ENCODE results near the gene RFXANK.

The RFXANK gene

DNA sequence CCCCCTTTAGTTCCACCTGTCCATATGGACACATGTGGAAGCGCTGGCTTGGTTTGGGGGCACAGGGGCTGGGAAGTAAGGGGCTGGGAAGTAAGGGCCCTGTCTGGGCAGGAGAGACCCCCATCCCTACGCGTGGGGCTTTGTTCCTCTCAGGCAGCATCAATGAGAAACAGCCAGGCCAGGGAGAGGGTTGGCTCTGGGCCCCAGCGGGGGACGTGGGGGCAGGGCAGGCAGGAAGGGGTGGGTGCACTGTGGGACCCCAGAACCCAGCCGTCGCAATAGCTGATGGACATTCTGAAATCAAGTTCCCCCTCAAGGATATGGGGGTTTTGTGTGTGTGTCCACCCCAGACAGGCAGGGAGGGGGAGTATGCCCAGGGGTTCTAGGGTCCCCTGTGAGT lies 20.9 kb downstream of the RFXANK start:
- ChIA-PET CTCF (interaction anchor here (0.7 kb wide), 1 partner anchor 693 kb away, joined by 3 read pairs; no protein-coding TSS in a partner anchor), POLR2A (no interaction called here)
- TF ChIP-seq ZFP41 (tag by site-specific recombination; IDR thresholded peaks at IDR 0.05; ENCODE audit: borderline replicate concordance) (no peak), KLF16 (tag by site-specific recombination; IDR thresholded peaks at IDR 0.05) (no peak), ZNF501 (tag by site-specific recombination; IDR thresholded peaks at IDR 0.05) (no peak), ZFHX2 (tag by site-specific recombination; conservative IDR thresholded peaks at IDR 0.05) (no peak), ZNF433 (tag by site-specific recombination; IDR thresholded peaks at IDR 0.05; ENCODE audit: low read depth) (no peak), HOXC10 (CRISPR knock-in tag; IDR thresholded peaks at IDR 0.05) (no peak), ZNF548 (tag by site-specific recombination; IDR thresholded peaks at IDR 0.05) (no peak), ZNF214 (tag by site-specific recombination; IDR thresholded peaks at IDR 0.05; ENCODE audit: borderline replicate concordance) (no peak)
- TF ChIP-seq, protein P1, sequence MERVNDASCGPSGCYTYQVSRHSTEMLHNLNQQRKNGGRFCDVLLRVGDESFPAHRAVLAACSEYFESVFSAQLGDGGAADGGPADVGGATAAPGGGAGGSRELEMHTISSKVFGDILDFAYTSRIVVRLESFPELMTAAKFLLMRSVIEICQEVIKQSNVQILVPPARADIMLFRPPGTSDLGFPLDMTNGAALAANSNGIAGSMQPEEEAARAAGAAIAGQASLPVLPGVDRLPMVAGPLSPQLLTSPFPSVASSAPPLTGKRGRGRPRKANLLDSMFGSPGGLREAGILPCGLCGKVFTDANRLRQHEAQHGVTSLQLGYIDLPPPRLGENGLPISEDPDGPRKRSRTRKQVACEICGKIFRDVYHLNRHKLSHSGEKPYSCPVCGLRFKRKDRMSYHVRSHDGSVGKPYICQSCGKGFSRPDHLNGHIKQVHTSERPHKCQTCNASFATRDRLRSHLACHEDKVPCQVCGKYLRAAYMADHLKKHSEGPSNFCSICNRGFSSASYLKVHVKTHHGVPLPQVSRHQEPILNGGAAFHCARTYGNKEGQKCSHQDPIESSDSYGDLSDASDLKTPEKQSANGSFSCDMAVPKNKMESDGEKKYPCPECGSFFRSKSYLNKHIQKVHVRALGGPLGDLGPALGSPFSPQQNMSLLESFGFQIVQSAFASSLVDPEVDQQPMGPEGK (tag by site-specific recombination; IDR thresholded peaks at IDR 0.05): no peak
- TF ChIP-seq, protein P2, sequence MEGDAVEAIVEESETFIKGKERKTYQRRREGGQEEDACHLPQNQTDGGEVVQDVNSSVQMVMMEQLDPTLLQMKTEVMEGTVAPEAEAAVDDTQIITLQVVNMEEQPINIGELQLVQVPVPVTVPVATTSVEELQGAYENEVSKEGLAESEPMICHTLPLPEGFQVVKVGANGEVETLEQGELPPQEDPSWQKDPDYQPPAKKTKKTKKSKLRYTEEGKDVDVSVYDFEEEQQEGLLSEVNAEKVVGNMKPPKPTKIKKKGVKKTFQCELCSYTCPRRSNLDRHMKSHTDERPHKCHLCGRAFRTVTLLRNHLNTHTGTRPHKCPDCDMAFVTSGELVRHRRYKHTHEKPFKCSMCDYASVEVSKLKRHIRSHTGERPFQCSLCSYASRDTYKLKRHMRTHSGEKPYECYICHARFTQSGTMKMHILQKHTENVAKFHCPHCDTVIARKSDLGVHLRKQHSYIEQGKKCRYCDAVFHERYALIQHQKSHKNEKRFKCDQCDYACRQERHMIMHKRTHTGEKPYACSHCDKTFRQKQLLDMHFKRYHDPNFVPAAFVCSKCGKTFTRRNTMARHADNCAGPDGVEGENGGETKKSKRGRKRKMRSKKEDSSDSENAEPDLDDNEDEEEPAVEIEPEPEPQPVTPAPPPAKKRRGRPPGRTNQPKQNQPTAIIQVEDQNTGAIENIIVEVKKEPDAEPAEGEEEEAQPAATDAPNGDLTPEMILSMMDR (tag by site-specific recombination; IDR thresholded peaks at IDR 0.05): no peak
- TF ChIP-seq, protein P3, sequence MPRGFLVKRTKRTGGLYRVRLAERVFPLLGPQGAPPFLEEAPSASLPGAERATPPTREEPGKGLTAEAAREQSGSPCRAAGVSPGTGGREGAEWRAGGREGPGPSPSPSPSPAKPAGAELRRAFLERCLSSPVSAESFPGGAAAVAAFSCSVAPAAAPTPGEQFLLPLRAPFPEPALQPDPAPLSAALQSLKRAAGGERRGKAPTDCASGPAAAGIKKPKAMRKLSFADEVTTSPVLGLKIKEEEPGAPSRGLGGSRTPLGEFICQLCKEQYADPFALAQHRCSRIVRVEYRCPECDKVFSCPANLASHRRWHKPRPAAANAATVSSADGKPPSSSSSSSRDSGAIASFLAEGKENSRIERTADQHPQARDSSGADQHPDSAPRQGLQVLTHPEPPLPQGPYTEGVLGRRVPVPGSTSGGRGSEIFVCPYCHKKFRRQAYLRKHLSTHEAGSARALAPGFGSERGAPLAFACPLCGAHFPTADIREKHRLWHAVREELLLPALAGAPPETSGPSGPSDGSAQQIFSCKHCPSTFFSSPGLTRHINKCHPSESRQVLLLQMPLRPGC (tag by site-specific recombination; IDR thresholded peaks at IDR 0.05): no peak
- H3K9me3 ChIP-seq (ENCODE audit: control insufficient read depth, insufficient read depth, low read depth, low read length): no peaks in the 10 kb centered on the region
- H3K4me3 ChIP-seq (ENCODE audit: low read depth, low read length): no peak overlapping the region
- H3K4me1 ChIP-seq (ENCODE audit: control insufficient read depth, insufficient read depth, low read length): no peaks in the 10 kb centered on the region
- no peaks in the 10 kb centered on the region for H3K36me3 ChIP-seq (ENCODE audit: control insufficient read depth in 2 of 2, insufficient read depth in 1 of 2, low read length in 2 of 2)
- H3K27ac ChIP-seq (ENCODE audit: extremely low read depth, low read depth, low read length): no peak overlapping the region

DNA sequence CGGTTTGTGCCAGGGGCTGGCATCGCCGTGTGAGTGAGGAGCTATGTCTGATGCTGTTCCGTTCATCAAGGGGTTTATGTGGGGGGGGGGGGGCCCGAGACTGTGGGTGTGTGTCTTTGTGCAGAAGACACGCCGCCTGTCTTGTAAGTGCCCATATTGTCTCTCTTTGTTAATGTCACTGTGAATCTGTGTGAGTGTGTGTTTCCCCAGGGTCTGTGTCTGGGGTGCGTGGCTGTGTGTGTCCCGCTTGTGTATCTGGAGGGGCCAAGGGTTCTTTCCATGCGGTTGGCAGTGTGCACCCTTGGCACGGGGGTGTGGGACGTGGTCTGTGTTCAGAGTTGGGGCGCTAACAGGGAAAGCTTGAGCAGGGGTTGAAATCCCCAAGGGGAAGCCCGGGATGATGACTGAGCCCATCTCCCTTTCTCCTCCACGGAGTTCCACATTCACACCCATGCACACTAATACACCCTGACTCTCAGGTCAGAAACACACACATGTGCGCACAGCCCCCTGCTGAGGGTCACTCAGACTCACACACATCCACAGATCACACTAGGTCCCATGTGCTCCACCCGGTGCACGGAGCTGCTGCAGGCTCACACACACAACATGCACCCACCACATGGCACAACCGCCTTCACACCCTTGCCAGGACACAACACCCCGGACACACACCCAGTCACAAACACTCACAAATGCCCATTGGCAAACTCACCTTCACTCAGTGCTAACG lies 21.5 kb downstream of the RFXANK start:
- Histone ChIP-seq H3K9me3 (ENCODE audit: control insufficient read depth, insufficient read depth, low read depth, low read length) (no peaks in the 10 kb centered on the region), H3K27ac (ENCODE audit: extremely low read depth, low read depth, low read length) (no peak overlapping the region), H3K36me3 (ENCODE audit: control insufficient read depth in 2 of 2, insufficient read depth in 1 of 2, low read length in 2 of 2) (no peaks in the 10 kb centered on the region), H3K4me3 (ENCODE audit: low read depth, low read length) (no peak overlapping the region), H3K4me1 (ENCODE audit: control insufficient read depth, insufficient read depth, low read length) (no peaks in the 10 kb centered on the region)
- CTCF ChIA-PET: interaction anchor here (0.7 kb wide), 1 partner anchor 692 kb away, joined by 3 read pairs; no protein-coding TSS in a partner anchor
- POLR2A ChIA-PET: interaction anchor here (0.7 kb wide), 1 partner anchor 22 kb away, joined by 3 read pairs; the partner anchor contains the start of genes BORCS8 and RFXANK
- TF ChIP-seq ZNF155 (tag by site-specific recombination; IDR thresholded peaks at IDR 0.05) (no peak), ZSCAN30 (tag by site-specific recombination; IDR thresholded peaks at IDR 0.05) (no peak), ZNF354C (tag by site-specific recombination; IDR thresholded peaks at IDR 0.05; ENCODE audit: borderline replicate concordance, low read depth) (no peak), SP7 (tag by site-specific recombination; IDR thresholded peaks at IDR 0.05) (no peak), GLI2 (tag by site-specific recombination; IDR thresholded peaks at IDR 0.05; ENCODE audit: borderline replicate concordance, low read depth) (no peak), ZNF133 (tag by site-specific recombination; IDR thresholded peaks at IDR 0.05) (no peak), ZBTB17 (tag by site-specific recombination; IDR thresholded peaks at IDR 0.05) (no peak)
- TF ChIP-seq, protein P1 (tag by site-specific recombination; IDR thresholded peaks at IDR 0.05): 0 out of 2 replicates have a peak, but pooled peaks have one; percentile 17
- TF ChIP-seq, protein P4, sequence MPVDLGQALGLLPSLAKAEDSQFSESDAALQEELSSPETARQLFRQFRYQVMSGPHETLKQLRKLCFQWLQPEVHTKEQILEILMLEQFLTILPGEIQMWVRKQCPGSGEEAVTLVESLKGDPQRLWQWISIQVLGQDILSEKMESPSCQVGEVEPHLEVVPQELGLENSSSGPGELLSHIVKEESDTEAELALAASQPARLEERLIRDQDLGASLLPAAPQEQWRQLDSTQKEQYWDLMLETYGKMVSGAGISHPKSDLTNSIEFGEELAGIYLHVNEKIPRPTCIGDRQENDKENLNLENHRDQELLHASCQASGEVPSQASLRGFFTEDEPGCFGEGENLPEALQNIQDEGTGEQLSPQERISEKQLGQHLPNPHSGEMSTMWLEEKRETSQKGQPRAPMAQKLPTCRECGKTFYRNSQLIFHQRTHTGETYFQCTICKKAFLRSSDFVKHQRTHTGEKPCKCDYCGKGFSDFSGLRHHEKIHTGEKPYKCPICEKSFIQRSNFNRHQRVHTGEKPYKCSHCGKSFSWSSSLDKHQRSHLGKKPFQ (tag by site-specific recombination; IDR thresholded peaks at IDR 0.05): peak; percentile 48; the same call in 1 of the 2 replicates
- TF ChIP-seq, protein P5, sequence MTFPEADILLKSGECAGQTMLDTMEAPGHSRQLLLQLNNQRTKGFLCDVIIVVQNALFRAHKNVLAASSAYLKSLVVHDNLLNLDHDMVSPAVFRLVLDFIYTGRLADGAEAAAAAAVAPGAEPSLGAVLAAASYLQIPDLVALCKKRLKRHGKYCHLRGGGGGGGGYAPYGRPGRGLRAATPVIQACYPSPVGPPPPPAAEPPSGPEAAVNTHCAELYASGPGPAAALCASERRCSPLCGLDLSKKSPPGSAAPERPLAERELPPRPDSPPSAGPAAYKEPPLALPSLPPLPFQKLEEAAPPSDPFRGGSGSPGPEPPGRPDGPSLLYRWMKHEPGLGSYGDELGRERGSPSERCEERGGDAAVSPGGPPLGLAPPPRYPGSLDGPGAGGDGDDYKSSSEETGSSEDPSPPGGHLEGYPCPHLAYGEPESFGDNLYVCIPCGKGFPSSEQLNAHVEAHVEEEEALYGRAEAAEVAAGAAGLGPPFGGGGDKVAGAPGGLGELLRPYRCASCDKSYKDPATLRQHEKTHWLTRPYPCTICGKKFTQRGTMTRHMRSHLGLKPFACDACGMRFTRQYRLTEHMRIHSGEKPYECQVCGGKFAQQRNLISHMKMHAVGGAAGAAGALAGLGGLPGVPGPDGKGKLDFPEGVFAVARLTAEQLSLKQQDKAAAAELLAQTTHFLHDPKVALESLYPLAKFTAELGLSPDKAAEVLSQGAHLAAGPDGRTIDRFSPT (tag by site-specific recombination; IDR thresholded peaks at IDR 0.05): 0 out of 2 replicates have a peak, but pooled peaks have one; percentile 15

Data from HEK293 (cell line).